ENCODE results near the gene BRMS1. TPM values are rescaled to one million over a fixed set of nuclear protein-coding genes. Genes with fewer than 3 reads are reported as not detected.
A peak's percentile ranks its signal among the peaks of the same experiment; 100 is the strongest.
"Not testable (repeated sequence)": the region's sequence is repeated elsewhere in the genome, so short reads cannot be mapped to it uniquely, and the experiment has no call there.

BRMS1 gene
- total RNA-seq, 1 donor from 2014 or later, result 16.4 TPM

DNA sequence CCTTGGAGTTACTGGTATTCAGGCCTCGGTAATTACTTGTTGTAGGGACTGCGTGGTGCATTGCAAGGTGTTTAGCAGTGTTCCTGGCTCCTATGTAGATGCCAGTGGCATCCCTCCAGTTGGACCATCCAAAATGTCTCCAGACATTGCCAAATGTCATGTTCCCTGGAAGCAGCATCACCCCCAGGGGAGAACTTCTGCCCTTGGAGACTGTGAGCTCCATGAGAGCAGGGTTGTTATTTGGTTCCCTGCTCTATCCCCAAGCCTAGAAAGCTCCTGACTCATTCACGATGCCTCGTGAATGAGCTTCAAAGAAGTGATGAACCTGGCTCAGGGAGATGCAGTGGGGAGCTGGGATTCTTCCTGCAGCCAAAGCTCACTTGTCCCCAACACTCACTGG is 23.3 kb downstream of the BRMS1 start:
- Histone ChIP-seq H3K4me1 (peaks cover 26% of the 10 kb centered on the region), H3K27ac (no peak overlapping the region), H4K20me1 (ENCODE audit: low read depth) (no peaks in the 10 kb centered on the region), H3K4me3 (no peak overlapping the region), H3K27me3 (peaks cover under 1% of the 10 kb centered on the region), H3K36me3 (no peaks in the 10 kb centered on the region), H3K9me3 (ENCODE audit: low read depth) (no peaks in the 10 kb centered on the region), H3K79me2 (ENCODE audit: low read depth) (no peaks in the 10 kb centered on the region), H3F3A (ENCODE audit: low read depth) (no peaks in the 10 kb centered on the region), H2AFZ (replicated peaks) (no peak overlapping the region), H3K4me2 (no peak overlapping the region), H3K9ac (no peak overlapping the region)
- no peak overlapping the region for H3K4me3 Mint-ChIP-seq
- peaks cover 21% of the 10 kb centered on the region for H3K27me3 Mint-ChIP-seq (ENCODE audit: insufficient read depth, low read depth)
- no peak for TF ChIP-seq EZH2 (IDR thresholded peaks at IDR 0.05)
- H3K27ac Mint-ChIP-seq, result no peak overlapping the region
- H3K9me3 Mint-ChIP-seq, result peaks cover 12% of the 10 kb centered on the region
- H3K36me3 Mint-ChIP-seq, result no peaks in the 10 kb centered on the region
- no peak for DNase-seq (ENCODE audit: low spot score)
- peaks cover 58% of the 10 kb centered on the region for H3K4me1 Mint-ChIP-seq

- Mint-ChIP-seq H3K27me3 (ENCODE audit: insufficient read depth, low read depth) (peaks cover 21% of the 10 kb centered on the region), H3K4me1 (peaks cover 52% of the 10 kb centered on the region), H3K9me3 (peaks cover 12% of the 10 kb centered on the region)
- H3F3A ChIP-seq (ENCODE audit: low read depth); H3K4me3 Mint-ChIP-seq; H2AFZ ChIP-seq (replicated peaks); H3K27ac Mint-ChIP-seq; H3K36me3 Mint-ChIP-seq; H4K20me1 ChIP-seq (ENCODE audit: low read depth); H3K4me2 ChIP-seq; DNase-seq (ENCODE audit: low spot score); H3K27me3 ChIP-seq; H3K79me2 ChIP-seq (ENCODE audit: low read depth); H3K9ac ChIP-seq; H3K36me3 ChIP-seq; H3K27ac ChIP-seq; H3K9me3 ChIP-seq (ENCODE audit: low read depth); H3K4me3 ChIP-seq: not testable (repeated sequence)
- peaks cover 27% of the 10 kb centered on the region for H3K4me1 ChIP-seq
Observed at GRCh38 chr11:66320748-66321147, 24.2 kb downstream of the BRMS1 start.

GRCh38 chr11:66320289-66320688 is 24.6 kb downstream of the BRMS1 start:
- H3K79me2 ChIP-seq (ENCODE audit: low read depth); H3K4me2 ChIP-seq; H2AFZ ChIP-seq (replicated peaks); DNase-seq (ENCODE audit: low spot score); H3K27ac ChIP-seq; H3F3A ChIP-seq (ENCODE audit: low read depth); H3K4me3 ChIP-seq; H3K36me3 ChIP-seq; H3K9me3 ChIP-seq (ENCODE audit: low read depth); H3K9ac ChIP-seq; H3K27ac Mint-ChIP-seq; H3K36me3 Mint-ChIP-seq; H3K4me3 Mint-ChIP-seq; H3K27me3 ChIP-seq; H4K20me1 ChIP-seq (ENCODE audit: low read depth): not testable (repeated sequence)
- Mint-ChIP-seq H3K4me1 (peaks cover 52% of the 10 kb centered on the region), H3K27me3 (ENCODE audit: insufficient read depth, low read depth) (peaks cover 22% of the 10 kb centered on the region), H3K9me3 (peaks cover 12% of the 10 kb centered on the region)
- H3K4me1 ChIP-seq, result peaks cover 27% of the 10 kb centered on the region

DNA sequence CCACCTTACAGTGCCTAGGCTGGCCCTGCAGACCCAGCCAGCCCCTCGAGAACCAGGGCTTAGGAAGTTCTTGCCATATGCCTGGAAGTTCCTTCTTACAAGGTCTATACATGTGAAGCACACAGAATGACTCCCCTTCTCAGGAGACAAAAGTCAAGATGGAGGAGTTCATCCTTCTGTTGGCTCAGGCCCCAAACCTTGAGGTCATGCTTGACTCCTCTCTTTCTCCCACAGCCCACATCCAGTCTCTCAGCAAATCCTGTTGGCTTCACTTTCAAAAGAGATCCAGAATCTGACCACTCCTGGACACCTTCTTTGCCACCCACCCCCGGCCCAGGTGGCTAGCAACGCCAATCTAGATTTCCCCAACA is 26.3 kb downstream of the BRMS1 start:
- Mint-ChIP-seq H3K27me3 (ENCODE audit: insufficient read depth, low read depth) (peaks cover 22% of the 10 kb centered on the region), H3K36me3 (no peaks in the 10 kb centered on the region), H3K27ac (peak overlapping the region; percentile 72), H3K9me3 (peaks cover 12% of the 10 kb centered on the region), H3K4me3 (peak overlapping the region; percentile 47), H3K4me1 (peaks cover 52% of the 10 kb centered on the region)
- H3K79me2 ChIP-seq (ENCODE audit: low read depth), result no peaks in the 10 kb centered on the region
- no peaks in the 10 kb centered on the region for H3K36me3 ChIP-seq
- H3K27me3 ChIP-seq, result peaks cover 9% of the 10 kb centered on the region
- no peak overlapping the region for H3K4me3 ChIP-seq
- H3K9ac ChIP-seq, result no peak overlapping the region
- no peaks in the 10 kb centered on the region for H3K9me3 ChIP-seq (ENCODE audit: low read depth)
- H3F3A ChIP-seq (ENCODE audit: low read depth), result peaks cover 8% of the 10 kb centered on the region
- H3K4me2 ChIP-seq, result no peak overlapping the region
- TF ChIP-seq EZH2 (IDR thresholded peaks at IDR 0.05) (no peak), CTCF (IDR thresholded peaks at IDR 0.05) (no peak), EZH2phosphoT487 (IDR thresholded peaks at IDR 0.05) (no peak)
- DNase-seq (ENCODE audit: low spot score), result no peak
- no peak overlapping the region for H2AFZ ChIP-seq (replicated peaks)
- H3K27ac ChIP-seq, result no peak overlapping the region
- peaks cover 25% of the 10 kb centered on the region for H3K4me1 ChIP-seq
- H4K20me1 ChIP-seq (ENCODE audit: low read depth), result no peaks in the 10 kb centered on the region
